IMR-90 (cell line): ENCODE results near the gene TIPRL.

Experiments
- CEBPB ChIP-seq: IDR thresholded peaks from 2 replicates; pipeline ENCODE4 v1.6.1; 2012; ENCODE audit warnings: low read depth, low read length, improper control_type of control experiment
- CTCF ChIP-seq: conservative IDR thresholded peaks from 2 replicates; pipeline ENCODE4 v1.5.1; 2012; ENCODE audit warnings: mild to moderate bottlenecking, low read depth, low read length, improper control_type of control experiment
- FOS ChIP-seq: fragments of 150-350 bp; IDR thresholded peaks from 2 replicates; pipeline ENCODE4 v1.6.1; 2016; ENCODE audit warnings: low read depth, low read length
- MXI1 ChIP-seq: IDR thresholded peaks from 2 replicates; pipeline ENCODE4 v1.6.1; 2012; ENCODE audit warnings: low read depth, mild to moderate bottlenecking, low read length, moderate library complexity, borderline replicate concordance
- POLR2A ChIP-seq: IDR thresholded peaks from 2 replicates; pipeline ENCODE4 v1.6.1; 2012; ENCODE audit warnings: mild to moderate bottlenecking, low read depth, low read length

GRCh38 chr1:168202941-168203654 lies 24.3 kb downstream of the TIPRL start:
- TF ChIP-seq CTCF (no peak), POLR2A (no peak), MXI1 (no peak), CEBPB (peak; percentile 89), FOS (no peak)
